Mucosa of stomach (tissue), 1 donor: ENCODE results near the gene MAST3.
A peak's percentile ranks its signal among the peaks of the same experiment; 100 is the strongest.

Experiments
- H3K27me3 ChIP-seq: one replicate; pipeline ENCODE4 v1.7.0; 2013; ENCODE audit warnings: mild to moderate bottlenecking, low read length; ENCODE audit not compliant: control insufficient read depth, insufficient read depth
- H3K36me3 ChIP-seq: one replicate; pipeline ENCODE4 v1.7.0; 2013; ENCODE audit warnings: low read length; ENCODE audit not compliant: control insufficient read depth, insufficient read depth
- H3K4me1 ChIP-seq: one replicate; pipeline ENCODE4 v1.7.0; 2013; ENCODE audit warnings: mild to moderate bottlenecking, low read length; ENCODE audit not compliant: control insufficient read depth, insufficient read depth
- H3K4me3 ChIP-seq: one replicate; pipeline ENCODE4 v1.7.0; 2013; ENCODE audit warnings: low read length
- H3K9ac ChIP-seq: one replicate; pipeline ENCODE4 v1.7.0; 2013; ENCODE audit warnings: mild to moderate bottlenecking, low read length, moderate library complexity
- H3K9me3 ChIP-seq: one replicate; pipeline ENCODE4 v1.7.0; 2013; ENCODE audit warnings: mild to moderate bottlenecking, low read length, moderate library complexity; ENCODE audit not compliant: control insufficient read depth
- donor health status: Pancreatic carcinoma.

MAST3 gene

GRCh38 chr19:18118420-18119012 lies 20.9 kb downstream of the MAST3 start:
- Histone ChIP-seq H3K9ac (peak overlapping the region; percentile 76), H3K9me3 (no peaks in the 10 kb centered on the region), H3K4me1 (peaks cover 25% of the 10 kb centered on the region), H3K4me3 (peak overlapping the region; percentile 36), H3K27me3 (no peaks in the 10 kb centered on the region), H3K36me3 (peaks cover 3% of the 10 kb centered on the region)

- no peaks in the 10 kb centered on the region for H3K27me3 ChIP-seq
- peak overlapping the region; percentile 76 for H3K9ac ChIP-seq
- peaks cover 6% of the 10 kb centered on the region for H3K36me3 ChIP-seq
- H3K9me3 ChIP-seq = no peaks in the 10 kb centered on the region
- H3K4me1 ChIP-seq = peaks cover 25% of the 10 kb centered on the region
- no peak overlapping the region for H3K4me3 ChIP-seq
Measured at GRCh38 chr19:18119013-18119716, 21.6 kb downstream of the MAST3 start.

GRCh38 chr19:18119717-18120105 lies 22.1 kb downstream of the MAST3 start:
- Histone ChIP-seq H3K9ac (peak overlapping the region; percentile 7), H3K9me3 (no peaks in the 10 kb centered on the region), H3K4me3 (no peak overlapping the region), H3K4me1 (peaks cover 25% of the 10 kb centered on the region), H3K27me3 (no peaks in the 10 kb centered on the region), H3K36me3 (peaks cover 6% of the 10 kb centered on the region)

- Histone ChIP-seq H3K4me3 (no peak overlapping the region), H3K27me3 (no peaks in the 10 kb centered on the region), H3K4me1 (peaks cover 25% of the 10 kb centered on the region), H3K9me3 (no peaks in the 10 kb centered on the region), H3K9ac (peak overlapping the region; percentile 7), H3K36me3 (peaks cover 6% of the 10 kb centered on the region)
Measured at GRCh38 chr19:18120127-18120526, 22.5 kb downstream of the MAST3 start.

- peaks cover 25% of the 10 kb centered on the region for H3K4me1 ChIP-seq
- H3K4me3 ChIP-seq = no peak overlapping the region
- H3K27me3 ChIP-seq = no peaks in the 10 kb centered on the region
- peaks cover 6% of the 10 kb centered on the region for H3K36me3 ChIP-seq
- H3K9ac ChIP-seq = no peak overlapping the region
- H3K9me3 ChIP-seq = no peaks in the 10 kb centered on the region
Measured at GRCh38 chr19:18121166-18121565, 23.6 kb downstream of the MAST3 start.

GRCh38 chr19:18122424-18122823 lies 24.8 kb downstream of the MAST3 start:
- no peaks in the 10 kb centered on the region for H3K27me3 ChIP-seq
- H3K36me3 ChIP-seq = peaks cover 6% of the 10 kb centered on the region
- H3K4me3 ChIP-seq = no peak overlapping the region
- no peaks in the 10 kb centered on the region for H3K9me3 ChIP-seq
- H3K9ac ChIP-seq = no peak overlapping the region
- peaks cover 20% of the 10 kb centered on the region for H3K4me1 ChIP-seq

GRCh38 chr19:18122860-18123795 lies 25.6 kb downstream of the MAST3 start:
- peaks cover 16% of the 10 kb centered on the region for H3K4me1 ChIP-seq
- H3K9me3 ChIP-seq = no peaks in the 10 kb centered on the region
- peaks cover 6% of the 10 kb centered on the region for H3K36me3 ChIP-seq
- H3K4me3 ChIP-seq = no peak overlapping the region
- no peaks in the 10 kb centered on the region for H3K27me3 ChIP-seq
- no peak overlapping the region for H3K9ac ChIP-seq

GRCh38 chr19:18123819-18124218 lies 26.2 kb downstream of the MAST3 start:
- Histone ChIP-seq H3K36me3 (peaks cover 7% of the 10 kb centered on the region), H3K4me1 (peaks cover 9% of the 10 kb centered on the region), H3K4me3 (no peak overlapping the region)

GRCh38 chr19:18126097-18126496 lies 28.5 kb downstream of the MAST3 start:
- Histone ChIP-seq H3K9me3 (no peaks in the 10 kb centered on the region), H3K27me3 (no peaks in the 10 kb centered on the region), H3K36me3 (peaks cover 11% of the 10 kb centered on the region), H3K4me3 (no peak overlapping the region), H3K4me1 (no peaks in the 10 kb centered on the region), H3K9ac (no peak overlapping the region)

More at GRCh38 chr19:18123819-18124218, 26.2 kb downstream of the MAST3 start:
- H3K27me3 ChIP-seq = no peaks in the 10 kb centered on the region
- H3K9ac ChIP-seq = no peak overlapping the region
- H3K9me3 ChIP-seq = no peaks in the 10 kb centered on the region

GRCh38 chr19:18128044-18128443 lies 30.5 kb downstream of the MAST3 start:
- Histone ChIP-seq H3K36me3 (peaks cover 11% of the 10 kb centered on the region), H3K4me3 (no peak overlapping the region), H3K9ac (no peak overlapping the region), H3K9me3 (no peaks in the 10 kb centered on the region), H3K27me3 (no peaks in the 10 kb centered on the region), H3K4me1 (no peaks in the 10 kb centered on the region)

GRCh38 chr19:18128805-18129204 lies 31.2 kb downstream of the MAST3 start:
- H3K9me3 ChIP-seq = no peaks in the 10 kb centered on the region
- H3K9ac ChIP-seq = no peak overlapping the region
- H3K4me1 ChIP-seq = no peaks in the 10 kb centered on the region
- no peaks in the 10 kb centered on the region for H3K27me3 ChIP-seq
- peaks cover 5% of the 10 kb centered on the region for H3K36me3 ChIP-seq
- no peak overlapping the region for H3K4me3 ChIP-seq
